GM10248 (cell line): ENCODE data around the gene KIF2A.

Experiments used
- CTCF ChIA-PET: fragments of 300-600 bp; sonication (Branson Sonifier 250); formaldehyde crosslinking; extraction: SDS; loops from one replicate; lab custom pipeline; 2021; ENCODE audit warnings: antibody characterized with exemption; lab: Yijun Ruan, JAX
- POLR2A ChIA-PET: fragments of 350-650 bp; sonication (Branson Sonifier 250); formaldehyde crosslinking; extraction: SDS; loops from one replicate; lab custom pipeline; 2020; ENCODE audit warnings: antibody characterized with exemption; lab: Yijun Ruan, JAX
- DNase-seq: peaks from one replicate; pipeline ENCODE4 v3.0.0; 2012; ENCODE audit errors: extremely low spot score
- TF ChIP-seq, protein P1 (sequence below): IDR thresholded peaks from 2 replicates; pipeline ENCODE4 v1.5.1; 2012; ENCODE audit warnings: mild to moderate bottlenecking, low read depth; ENCODE audit errors: extremely low read depth, missing control alignments, control extremely low read depth

KIF2A gene

DNA sequence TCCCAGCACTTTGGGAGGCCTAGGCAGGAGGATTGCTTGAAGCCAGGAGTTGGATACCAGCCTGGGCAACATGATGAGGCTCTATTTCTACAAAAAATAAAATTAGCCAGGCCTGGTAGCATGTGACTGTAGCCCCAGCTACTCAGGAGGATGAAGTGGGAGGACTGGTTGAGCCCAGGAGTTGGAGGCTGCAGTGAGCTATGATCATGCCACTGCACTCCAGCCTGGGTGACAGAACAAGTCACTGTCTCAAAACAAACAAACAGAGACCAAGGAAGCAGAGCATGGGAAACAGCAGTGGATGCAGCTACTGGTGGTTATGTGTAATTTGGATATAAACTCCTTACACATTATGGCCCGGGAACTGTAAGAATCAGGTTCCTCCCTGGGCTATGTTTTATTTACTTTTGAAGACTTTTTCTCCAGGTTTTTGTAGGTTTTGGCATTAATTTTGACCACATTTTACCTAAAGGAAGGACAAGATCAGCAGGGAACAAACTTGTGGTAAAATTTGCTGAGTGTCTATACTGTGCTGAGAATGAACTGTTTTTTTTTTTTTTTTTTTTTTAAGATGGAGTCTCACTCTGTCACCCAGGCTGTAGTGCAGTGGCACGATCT lies 8.3 kb downstream of the KIF2A start:
- POLR2A ChIA-PET: no interaction called here
- CTCF ChIA-PET: interaction anchor here (1.2 to 1.3 kb wide), 2 partner anchors 15 to 29 kb away, joined by 4 to 5 read pairs; no protein-coding TSS in a partner anchor

DNA sequence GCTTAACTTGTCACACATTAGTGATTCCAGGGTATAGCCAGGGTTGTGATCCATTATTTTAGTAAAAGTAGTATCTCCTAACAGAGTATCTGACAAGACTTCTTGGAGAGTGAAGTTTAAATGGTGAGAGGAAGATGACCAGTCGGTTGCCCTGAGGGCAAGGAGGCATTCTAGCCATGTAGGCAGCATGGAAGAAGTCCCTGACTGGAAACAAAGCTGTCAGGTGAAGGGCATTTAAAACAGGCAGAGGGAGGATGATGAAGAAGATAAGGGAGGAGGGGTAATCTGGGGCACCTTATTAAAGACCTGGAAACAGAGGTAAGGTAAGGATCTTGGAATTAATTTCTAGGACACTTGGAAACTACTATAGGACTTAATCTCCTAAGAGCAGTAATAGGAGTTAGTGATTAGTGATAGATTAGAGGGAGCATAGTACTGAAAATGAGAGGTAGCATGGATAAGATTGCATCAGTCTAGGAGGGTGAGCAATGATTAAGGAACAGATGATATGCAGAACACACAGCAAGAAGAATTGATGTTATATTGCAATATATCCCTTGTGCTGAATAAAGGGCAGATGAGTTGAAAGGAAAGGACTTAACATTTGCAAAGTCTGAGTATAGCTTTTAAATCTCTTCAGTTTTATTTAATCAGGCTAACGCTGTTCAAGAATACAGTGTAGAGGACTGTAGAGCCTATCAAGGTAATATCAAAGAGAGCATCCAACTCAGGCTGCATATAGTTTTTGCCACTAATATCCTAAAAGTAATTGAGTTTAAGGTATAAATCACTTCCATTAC lies 9.6 kb downstream of the KIF2A start:
- POLR2A ChIA-PET: no interaction called here
- TF ChIP-seq, protein P1, sequence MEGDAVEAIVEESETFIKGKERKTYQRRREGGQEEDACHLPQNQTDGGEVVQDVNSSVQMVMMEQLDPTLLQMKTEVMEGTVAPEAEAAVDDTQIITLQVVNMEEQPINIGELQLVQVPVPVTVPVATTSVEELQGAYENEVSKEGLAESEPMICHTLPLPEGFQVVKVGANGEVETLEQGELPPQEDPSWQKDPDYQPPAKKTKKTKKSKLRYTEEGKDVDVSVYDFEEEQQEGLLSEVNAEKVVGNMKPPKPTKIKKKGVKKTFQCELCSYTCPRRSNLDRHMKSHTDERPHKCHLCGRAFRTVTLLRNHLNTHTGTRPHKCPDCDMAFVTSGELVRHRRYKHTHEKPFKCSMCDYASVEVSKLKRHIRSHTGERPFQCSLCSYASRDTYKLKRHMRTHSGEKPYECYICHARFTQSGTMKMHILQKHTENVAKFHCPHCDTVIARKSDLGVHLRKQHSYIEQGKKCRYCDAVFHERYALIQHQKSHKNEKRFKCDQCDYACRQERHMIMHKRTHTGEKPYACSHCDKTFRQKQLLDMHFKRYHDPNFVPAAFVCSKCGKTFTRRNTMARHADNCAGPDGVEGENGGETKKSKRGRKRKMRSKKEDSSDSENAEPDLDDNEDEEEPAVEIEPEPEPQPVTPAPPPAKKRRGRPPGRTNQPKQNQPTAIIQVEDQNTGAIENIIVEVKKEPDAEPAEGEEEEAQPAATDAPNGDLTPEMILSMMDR: no peak
- DNase-seq: no peak
- CTCF ChIA-PET: interaction anchor here (0.9 to 1.7 kb wide), 3 partner anchors 8 to 13 kb away, joined by 3 to 4 read pairs (median 4); no protein-coding TSS in a partner anchor

More for the DNA sequence above, 8.3 kb downstream of the KIF2A start:
- TF ChIP-seq, protein P1: no peak
- DNase-seq: no peak

DNA sequence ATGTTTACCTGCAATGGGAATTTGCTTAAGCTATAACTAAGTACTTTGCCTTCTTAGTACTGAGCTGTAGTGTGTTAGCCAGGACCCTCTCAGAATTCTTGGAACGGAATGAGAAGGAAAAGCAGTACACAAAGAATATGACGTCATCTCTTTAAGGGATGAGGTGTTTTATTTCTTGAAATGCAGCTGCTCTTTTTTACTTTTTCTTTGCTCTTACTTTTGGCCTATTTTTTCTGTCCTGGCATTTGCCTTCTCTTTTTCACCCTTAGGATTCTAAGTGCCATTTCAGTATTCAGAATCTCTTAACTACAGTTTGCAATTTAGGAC lies 10.1 kb downstream of the KIF2A start:
- ChIA-PET CTCF (interaction anchor here (0.9 to 1.7 kb wide), 4 partner anchors 8 to 92 kb away, joined by 3 to 4 read pairs (median 4); no protein-coding TSS in a partner anchor), POLR2A (no interaction called here)
- TF ChIP-seq, protein P1: no peak
- DNase-seq: no peak

DNA sequence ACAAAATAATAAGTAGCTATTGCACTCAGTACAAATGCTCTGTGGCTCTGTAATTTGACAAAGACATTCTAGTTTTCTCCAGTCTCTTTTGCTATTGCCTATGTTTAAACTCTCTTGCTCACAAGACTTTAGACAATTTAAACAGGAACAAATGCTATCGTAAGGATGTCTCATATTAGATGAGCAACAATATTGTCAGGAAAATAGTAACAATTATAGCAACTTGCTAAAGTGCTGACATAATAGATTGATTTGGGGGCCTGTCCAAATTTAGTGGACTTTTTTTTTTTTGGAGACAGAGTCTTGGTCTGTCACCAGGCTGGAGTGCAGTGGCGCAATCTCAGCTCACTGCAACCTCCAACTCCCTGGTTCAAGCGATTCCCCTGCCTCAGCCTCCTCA lies 11.8 kb downstream of the KIF2A start:
- TF ChIP-seq, protein P1: no peak
- ChIA-PET POLR2A (no interaction called here), CTCF (interaction anchor here (1.6 to 2.4 kb wide), 2 partner anchors 9 to 11 kb away, joined by 4 to 12 read pairs; no protein-coding TSS in a partner anchor)
- no peak for DNase-seq

DNA sequence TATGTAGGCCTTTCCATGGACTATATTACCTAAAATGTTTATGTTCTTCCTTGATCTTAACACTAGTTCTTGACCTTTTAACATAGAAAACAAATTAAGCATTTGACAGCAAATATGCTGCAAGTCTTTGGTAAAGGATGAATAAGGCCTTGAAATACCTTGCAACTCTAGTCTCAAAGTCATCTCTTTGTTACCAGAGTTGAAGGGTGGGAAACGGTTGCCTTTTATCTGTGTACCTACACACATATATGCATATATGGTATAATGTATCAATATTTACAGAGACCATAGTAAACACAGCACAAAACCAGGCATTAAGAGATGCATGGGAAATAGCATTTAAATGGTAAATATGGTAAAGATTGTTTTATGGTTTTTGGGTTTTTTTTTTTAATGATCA lies 16.5 kb downstream of the KIF2A start:
- TF ChIP-seq, protein P1: no peak
- CTCF ChIA-PET: interaction anchor here (1.7 kb wide), 1 partner anchor 12 kb away, joined by 4 read pairs; no protein-coding TSS in a partner anchor
- DNase-seq: no peak
- POLR2A ChIA-PET: no interaction called here

DNA sequence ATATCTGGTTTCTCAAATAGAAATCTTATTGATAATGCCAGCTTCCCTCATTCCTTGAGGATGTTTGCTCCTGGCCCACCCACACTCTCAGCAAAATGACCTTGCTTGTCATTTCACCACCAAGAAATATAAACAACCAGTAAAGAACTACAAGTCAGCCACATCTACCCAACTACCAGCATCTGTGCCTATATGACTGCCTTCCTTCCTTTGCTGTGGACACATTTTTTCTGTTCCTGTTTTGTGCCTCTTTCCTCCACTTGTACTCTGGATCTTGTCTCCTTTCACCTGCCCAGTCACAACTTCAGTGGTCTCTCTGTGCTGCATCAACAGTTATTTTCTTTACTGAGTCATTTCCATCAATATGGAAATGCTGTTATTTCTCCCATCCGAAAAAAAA lies 20.3 kb downstream of the KIF2A start:
- TF ChIP-seq, protein P1: no peak
- ChIA-PET CTCF (interaction anchor here (1.2 to 1.8 kb wide), 4 partner anchors 10 to 102 kb away, joined by 3 to 6 read pairs (median 4); partner anchors contain the start of gene KIF2A), POLR2A (no interaction called here)
- DNase-seq: no peak
